Measurements from ENCODE around the gene SNRNP48. TPM values are rescaled to one million over a fixed set of nuclear protein-coding genes. Genes with fewer than 3 reads are reported as not detected.

Gene SNRNP48, protein sequence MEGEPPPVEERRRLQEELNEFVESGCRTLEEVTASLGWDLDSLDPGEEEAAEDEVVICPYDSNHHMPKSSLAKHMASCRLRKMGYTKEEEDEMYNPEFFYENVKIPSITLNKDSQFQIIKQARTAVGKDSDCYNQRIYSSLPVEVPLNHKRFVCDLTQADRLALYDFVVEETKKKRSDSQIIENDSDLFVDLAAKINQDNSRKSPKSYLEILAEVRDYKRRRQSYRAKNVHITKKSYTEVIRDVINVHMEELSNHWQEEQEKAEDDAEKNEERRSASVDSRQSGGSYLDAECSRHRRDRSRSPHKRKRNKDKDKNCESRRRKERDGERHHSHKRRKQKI
- total RNA-seq = 10.0 and 20.8 TPM in 2 replicates

DNA sequence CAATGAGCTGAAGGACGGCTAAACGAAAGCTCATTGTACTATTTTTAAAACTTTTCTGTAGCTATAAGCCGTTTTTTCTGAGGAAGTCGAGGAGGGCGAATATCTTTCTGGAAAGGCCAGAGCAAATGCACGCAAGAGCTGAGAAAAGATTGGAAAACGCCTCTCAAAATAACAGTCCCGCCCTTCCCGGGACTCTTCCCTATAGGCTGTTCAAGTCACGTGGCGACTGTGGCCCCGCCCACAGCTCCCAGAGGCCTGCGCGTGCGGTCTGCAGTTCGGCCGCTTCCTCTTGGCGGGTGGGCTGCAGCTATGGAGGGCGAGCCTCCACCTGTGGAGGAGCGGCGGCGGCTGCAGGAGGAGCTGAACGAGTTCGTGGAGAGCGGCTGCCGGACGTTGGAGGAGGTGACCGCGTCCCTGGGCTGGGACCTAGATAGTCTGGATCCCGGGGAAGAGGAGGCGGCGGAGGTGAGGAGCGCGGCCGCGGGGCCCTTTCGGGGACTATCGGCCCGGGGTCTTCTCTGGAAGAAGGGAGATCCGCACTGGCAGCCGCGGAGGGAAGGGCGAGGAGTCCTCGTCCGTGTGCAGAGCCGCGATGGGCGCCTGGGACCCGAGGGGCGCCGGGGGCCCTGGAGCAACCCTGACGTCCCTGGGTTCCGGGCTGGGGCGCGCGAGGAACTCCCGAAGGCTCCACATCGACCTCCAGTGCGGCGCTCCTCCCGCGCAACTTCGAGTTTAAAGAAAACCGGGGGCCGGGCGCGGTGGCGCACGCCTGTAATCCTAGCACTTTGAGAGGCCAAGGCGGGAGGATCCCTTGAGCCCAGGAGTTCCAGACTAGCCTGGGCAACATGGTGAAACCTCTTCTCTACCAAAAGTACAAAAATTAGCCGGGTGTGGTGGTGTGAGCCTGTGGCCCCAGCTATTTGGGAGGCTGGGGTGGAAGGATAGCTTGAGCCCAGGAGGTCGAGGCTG, at the start of gene SNRNP48:
Gene SNRNP48 (plus strand): TSS at position 250 of the 969 bp plus-strand sequence. CDS start 60 bp downstream, at position 310.

DNA sequence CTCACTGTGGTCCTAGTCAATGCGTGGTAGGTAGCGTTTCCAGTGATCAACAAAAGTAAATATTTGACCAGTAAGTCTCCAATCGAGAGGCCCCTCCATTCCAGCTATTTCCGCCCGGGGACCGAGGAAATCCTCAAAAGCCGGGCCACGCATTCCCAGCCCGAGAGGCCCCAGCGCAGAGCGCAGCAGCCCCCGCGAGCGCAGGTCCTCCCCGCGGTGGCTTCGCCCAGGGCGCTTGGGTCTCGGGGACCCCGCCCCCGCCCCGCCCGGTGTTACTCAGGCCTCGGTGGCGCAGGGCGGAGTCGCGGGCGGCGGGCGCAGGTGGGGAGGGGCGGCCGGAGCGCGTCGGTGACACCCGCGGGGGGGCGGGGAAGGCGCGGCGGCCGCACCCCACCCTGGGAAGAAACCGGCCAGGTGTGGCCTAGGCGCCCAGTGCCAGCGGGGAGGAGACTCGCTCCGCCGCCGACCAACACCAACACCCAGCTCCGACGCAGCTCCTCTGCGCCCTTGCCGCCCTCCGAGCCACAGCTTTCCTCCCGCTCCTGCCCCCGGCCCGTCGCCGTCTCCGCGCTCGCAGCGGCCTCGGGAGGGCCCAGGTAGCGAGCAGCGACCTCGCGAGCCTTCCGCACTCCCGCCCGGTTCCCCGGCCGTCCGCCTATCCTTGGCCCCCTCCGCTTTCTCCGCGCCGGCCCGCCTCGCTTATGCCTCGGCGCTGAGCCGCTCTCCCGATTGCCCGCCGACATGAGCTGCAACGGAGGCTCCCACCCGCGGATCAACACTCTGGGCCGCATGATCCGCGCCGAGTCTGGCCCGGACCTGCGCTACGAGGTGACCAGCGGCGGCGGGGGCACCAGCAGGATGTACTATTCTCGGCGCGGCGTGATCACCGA, 48.6 kb upstream of the SNRNP48 start, which contains the start of gene DSP:
Gene DSP (plus strand): TSS at position 497 of the 890 bp plus-strand sequence. CDS start 245 bp downstream, at position 742.

Other genes with a start within 250 kb of the SNRNP48 start
- under 0.01 and 0.06 TPM in 2 replicates for gene CAGE1, start 200.5 kb upstream of the SNRNP48 start, total RNA-seq
- gene RIOK1, start 200.4 kb upstream of the SNRNP48 start, total RNA-seq = 20.1 and 30.0 TPM in 2 replicates
- 3.9 and 59.2 TPM in 2 replicates for gene DSP, start 48.5 kb upstream of the SNRNP48 start, total RNA-seq
- gene BMP6, start 135.9 kb downstream of the SNRNP48 start, total RNA-seq = 101 and 330 TPM in 2 replicates

Measured in bladder microvascular endothelial cell (primary cell).